NCI-H82 (cell line): ENCODE results near the gene ZNF688.
"Not testable (repeated sequence)": the region's sequence is repeated elsewhere in the genome, so short reads cannot be mapped to it uniquely, and the experiment has no call there.

Experiments
- DNase-seq: peaks from one replicate; lab custom pipeline; 2025; lab: John Stamatoyannopoulos, UW

The ZNF688 gene

GRCh38 chr16:30557707-30557956 lies 13.9 kb downstream of the ZNF688 start:
- DNase-seq, result peak; percentile 45

GRCh38 chr16:30556125-30556473 lies 15.4 kb downstream of the ZNF688 start:
- DNase-seq, result peak; percentile 46

GRCh38 chr16:30555315-30556124 lies 16.0 kb downstream of the ZNF688 start:
- DNase-seq, result no peak

- DNase-seq, result no peak
Measured at GRCh38 chr16:30554557-30555314, 16.8 kb downstream of the ZNF688 start.

GRCh38 chr16:30553393-30553899 lies 18.1 kb downstream of the ZNF688 start:
- DNase-seq, result no peak

GRCh38 chr16:30552956-30553355 lies 18.6 kb downstream of the ZNF688 start:
- no peak for DNase-seq

GRCh38 chr16:30551781-30552180 lies 19.7 kb downstream of the ZNF688 start:
- no peak for DNase-seq

GRCh38 chr16:30548416-30549253 lies 22.9 kb downstream of the ZNF688 start:
- DNase-seq, result no peak

GRCh38 chr16:30546115-30546514 lies 25.4 kb downstream of the ZNF688 start:
- DNase-seq, result no peak

- DNase-seq, result no peak
Measured at GRCh38 chr16:30543067-30543466, 28.4 kb downstream of the ZNF688 start.

GRCh38 chr16:30541502-30542329 lies 29.8 kb downstream of the ZNF688 start:
- no peak for DNase-seq

- not testable (repeated sequence) for DNase-seq
Measured at GRCh38 chr16:30540916-30541464, 30.5 kb downstream of the ZNF688 start.

- DNase-seq, result not testable (repeated sequence)
Measured at GRCh38 chr16:30539986-30540526, 31.5 kb downstream of the ZNF688 start.

GRCh38 chr16:30539000-30539964 lies 32.2 kb downstream of the ZNF688 start:
- DNase-seq, result no peak

GRCh38 chr16:30536391-30537024 lies 35.0 kb downstream of the ZNF688 start:
- not testable (repeated sequence) for DNase-seq

GRCh38 chr16:30535777-30536190 lies 35.7 kb downstream of the ZNF688 start:
- peak; percentile 83 for DNase-seq

- DNase-seq, result peak; percentile 41
Measured at GRCh38 chr16:30535106-30535776, 36.3 kb downstream of the ZNF688 start.

GRCh38 chr16:30534368-30535105 lies 37.0 kb downstream of the ZNF688 start, which contains the start of gene ZNF747:
ZNF747 (minus strand) TSS chr16:30534858; CDS start chr16:30534679, 179 bp downstream.
- DNase-seq, result peak; percentile 89
